MM.1S (cell line): ENCODE measurements around the gene PNPLA7.
"Not testable (repeated sequence)": the region's sequence is repeated elsewhere in the genome, so short reads cannot be mapped to it uniquely, and the experiment has no call there.

Experiments
- EZH2 ChIP-seq: fragments of 300-600 bp; sonication (generic); optimal IDR thresholded peaks from 2 replicates; pipeline ENCODE3; 2017; ENCODE audit warnings: low read depth, mild to moderate bottlenecking, antibody characterized with exemption, low read length, mixed read lengths
- TF ChIP-seq, protein P1 (sequence below): fragments of 300-600 bp; sonication (generic); IDR thresholded peaks from 2 replicates; pipeline ENCODE4 v1.5.1; 2016; ENCODE audit warnings: antibody characterized with exemption, low read length, mixed read lengths

- TF ChIP-seq, protein P1, sequence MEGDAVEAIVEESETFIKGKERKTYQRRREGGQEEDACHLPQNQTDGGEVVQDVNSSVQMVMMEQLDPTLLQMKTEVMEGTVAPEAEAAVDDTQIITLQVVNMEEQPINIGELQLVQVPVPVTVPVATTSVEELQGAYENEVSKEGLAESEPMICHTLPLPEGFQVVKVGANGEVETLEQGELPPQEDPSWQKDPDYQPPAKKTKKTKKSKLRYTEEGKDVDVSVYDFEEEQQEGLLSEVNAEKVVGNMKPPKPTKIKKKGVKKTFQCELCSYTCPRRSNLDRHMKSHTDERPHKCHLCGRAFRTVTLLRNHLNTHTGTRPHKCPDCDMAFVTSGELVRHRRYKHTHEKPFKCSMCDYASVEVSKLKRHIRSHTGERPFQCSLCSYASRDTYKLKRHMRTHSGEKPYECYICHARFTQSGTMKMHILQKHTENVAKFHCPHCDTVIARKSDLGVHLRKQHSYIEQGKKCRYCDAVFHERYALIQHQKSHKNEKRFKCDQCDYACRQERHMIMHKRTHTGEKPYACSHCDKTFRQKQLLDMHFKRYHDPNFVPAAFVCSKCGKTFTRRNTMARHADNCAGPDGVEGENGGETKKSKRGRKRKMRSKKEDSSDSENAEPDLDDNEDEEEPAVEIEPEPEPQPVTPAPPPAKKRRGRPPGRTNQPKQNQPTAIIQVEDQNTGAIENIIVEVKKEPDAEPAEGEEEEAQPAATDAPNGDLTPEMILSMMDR: 0 out of 2 replicates have a peak, but pooled peaks have one; percentile 3
- TF ChIP-seq EZH2: not testable (repeated sequence)
Measured at GRCh38 chr9:137513801-137514570, 36.2 kb downstream of the PNPLA7 start.
